Measurements from ENCODE around the gene RAPGEF2.

The RAPGEF2 gene

GRCh38 chr4:159062381-159062780 is 40.5 kb upstream of the RAPGEF2 start:
- H3K36me3 ChIP-seq (ENCODE audit: control insufficient read depth in 2 of 2, insufficient read depth in 1 of 2, low read length in 2 of 2): no peaks in the 10 kb centered on the region
- CTCF ChIA-PET: interaction anchor here (0.6 kb wide), 1 partner anchor 328 kb away, joined by 5 read pairs; no protein-coding TSS in a partner anchor
- TF ChIP-seq ZNF280C (tag by site-specific recombination; IDR thresholded peaks at IDR 0.05) (no peak), ZNF37A (tag by site-specific recombination; IDR thresholded peaks at IDR 0.05) (no peak), ZNF114 (tag by site-specific recombination; IDR thresholded peaks at IDR 0.05) (no peak), ZBTB6 (tag by site-specific recombination; IDR thresholded peaks at IDR 0.05) (no peak), ZNF596 (tag by site-specific recombination; IDR thresholded peaks at IDR 0.05) (peak; percentile 65; the same call in 1 of the 2 replicates), OSR2 (tag by site-specific recombination; IDR thresholded peaks at IDR 0.05) (no peak)
- H3K4me3 ChIP-seq (ENCODE audit: low read depth, low read length): no peak overlapping the region
- POLR2A ChIA-PET: no interaction called here
- H3K9me3 ChIP-seq (ENCODE audit: control insufficient read depth, insufficient read depth, low read depth, low read length): no peaks in the 10 kb centered on the region
- H3K27ac ChIP-seq (ENCODE audit: extremely low read depth, low read depth, low read length): no peak overlapping the region
- no peaks in the 10 kb centered on the region for H3K4me1 ChIP-seq (ENCODE audit: control insufficient read depth, insufficient read depth, low read length)

- Histone ChIP-seq H3K27ac (ENCODE audit: extremely low read depth, low read depth, low read length) (no peak overlapping the region), H3K36me3 (ENCODE audit: control insufficient read depth in 2 of 2, insufficient read depth in 1 of 2, low read length in 2 of 2) (no peaks in the 10 kb centered on the region), H3K4me3 (ENCODE audit: low read depth, low read length) (no peak overlapping the region), H3K9me3 (ENCODE audit: control insufficient read depth, insufficient read depth, low read depth, low read length) (no peaks in the 10 kb centered on the region), H3K4me1 (ENCODE audit: control insufficient read depth, insufficient read depth, low read length) (peaks cover 4% of the 10 kb centered on the region)
- no peak for TF ChIP-seq GFI1B (tag by site-specific recombination; IDR thresholded peaks at IDR 0.05)
- no peak for TF ChIP-seq ZFP37 (tag by site-specific recombination; IDR thresholded peaks at IDR 0.05)
- no peak for TF ChIP-seq ZSCAN5A (tag by site-specific recombination; IDR thresholded peaks at IDR 0.05)
- TF ChIP-seq ZNF48 (tag by site-specific recombination; IDR thresholded peaks at IDR 0.05): no peak
- TF ChIP-seq ZBTB8A (tag by site-specific recombination; IDR thresholded peaks at IDR 0.05): no peak
- no peak for TF ChIP-seq PRDM6 (tag by site-specific recombination; IDR thresholded peaks at IDR 0.05)
- TF ChIP-seq TRIM28 (IDR thresholded peaks at IDR 0.05; ENCODE audit: borderline replicate concordance, low read length): no peak
- TF ChIP-seq ZNF2 (tag by site-specific recombination; IDR thresholded peaks at IDR 0.05): no peak
- TF ChIP-seq ZNF239 (tag by site-specific recombination; IDR thresholded peaks at IDR 0.05): no peak
- no peak for TF ChIP-seq ZNF704 (tag by site-specific recombination; IDR thresholded peaks at IDR 0.05)
- TF ChIP-seq ZNF214 (tag by site-specific recombination; IDR thresholded peaks at IDR 0.05; ENCODE audit: borderline replicate concordance): no peak
- ChIA-PET CTCF (no interaction called here), POLR2A (no interaction called here)
These were observed 37.2 kb upstream of the RAPGEF2 start for GRCh38 chr4:159065513-159066240.

Measured in HEK293 (cell line).